HL-60 (cell line): ENCODE measurements around the gene APBA2.

Experiments
- DNase-seq, 2 experiments: peaks; one replicate each; pipeline ENCODE4 v3.0.0-alpha.2; 2010 to 2020; ENCODE audit warnings: low read depth in 1 of 2, low spot score in 1 of 2
- H3K27ac ChIP-seq: fragments of 250-450 bp; sonication (Bioruptor Pico); replicated peaks from 2 replicates; pipeline ENCODE4 v1.5.1; 2020; ENCODE audit warnings: mild to moderate bottlenecking, moderate library complexity
- H3K27me3 ChIP-seq: fragments of 250-450 bp; sonication (Bioruptor Pico); 2 replicates; pipeline ENCODE4 v1.5.1; 2021; ENCODE audit warnings: mild to moderate bottlenecking, moderate library complexity; ENCODE audit not compliant: insufficient read depth, poor library complexity, severe bottlenecking
- H3K4me3 ChIP-seq: replicated peaks from 2 replicates; pipeline ENCODE4 v1.5.1; 2011; ENCODE audit warnings: mild to moderate bottlenecking, control low read depth, low read length; ENCODE audit not compliant: insufficient read depth
- CTCF ChIP-seq: IDR thresholded peaks from one replicate; pipeline ENCODE4 v1.5.1; 2011; ENCODE audit warnings: low read length, control low read depth, inconsistent platforms; ENCODE audit not compliant: insufficient read depth
- GABPA ChIP-seq: IDR thresholded peaks from 2 replicates; pipeline ENCODE4 v1.6.1; 2012; ENCODE audit warnings: low read depth
- POLR2AphosphoS5 ChIP-seq: IDR thresholded peaks from 2 replicates; pipeline ENCODE4 v1.6.1; 2012; ENCODE audit warnings: low read depth
- REST ChIP-seq: IDR thresholded peaks from 2 replicates; pipeline ENCODE4 v1.6.1; 2012; ENCODE audit warnings: low read depth; ENCODE audit not compliant: insufficient replicate concordance
- SPI1 ChIP-seq: IDR thresholded peaks from 2 replicates; pipeline ENCODE4 v1.6.1; 2012; ENCODE audit warnings: low read depth, mild to moderate bottlenecking, borderline replicate concordance

Gene APBA2

GRCh38 chr15:28936481-28936881 is 50.7 kb downstream of the APBA2 start:
- no peak for DNase-seq
- no peaks in the 10 kb centered on the region for H3K27me3 ChIP-seq
- no peak overlapping the region for H3K27ac ChIP-seq
- H3K4me3 ChIP-seq, result no peak overlapping the region
- TF ChIP-seq POLR2AphosphoS5, result no peak
- no peak for TF ChIP-seq SPI1
- TF ChIP-seq REST, result no peak
- TF ChIP-seq GABPA, result no peak
- no peak for TF ChIP-seq CTCF

- no peak for DNase-seq
- H3K27ac ChIP-seq, result no peak overlapping the region
- no peaks in the 10 kb centered on the region for H3K27me3 ChIP-seq
- TF ChIP-seq POLR2AphosphoS5 (no peak), SPI1 (no peak), REST (no peak), GABPA (no peak), CTCF (no peak)
- no peak overlapping the region for H3K4me3 ChIP-seq
Measured at GRCh38 chr15:28937271-28937670, 51.5 kb downstream of the APBA2 start.

GRCh38 chr15:28942046-28942445 is 56.3 kb downstream of the APBA2 start:
- Histone ChIP-seq H3K4me3 (no peak overlapping the region), H3K27me3 (no peaks in the 10 kb centered on the region), H3K27ac (no peak overlapping the region)
- TF ChIP-seq CTCF (no peak), SPI1 (no peak), GABPA (no peak), REST (no peak), POLR2AphosphoS5 (no peak)
- no peak for DNase-seq
